NCI-H1092 treated with DMSO at 0.1 percent for 48 hours (cell line): Measurements from ENCODE around the gene SOAT2.
A peak's percentile ranks its signal among the peaks of the same experiment; 100 is the strongest.

Experiments used
- DNase-seq: peaks from one replicate; lab custom pipeline; 2025; lab: John Stamatoyannopoulos, UW

SOAT2 gene

DNA sequence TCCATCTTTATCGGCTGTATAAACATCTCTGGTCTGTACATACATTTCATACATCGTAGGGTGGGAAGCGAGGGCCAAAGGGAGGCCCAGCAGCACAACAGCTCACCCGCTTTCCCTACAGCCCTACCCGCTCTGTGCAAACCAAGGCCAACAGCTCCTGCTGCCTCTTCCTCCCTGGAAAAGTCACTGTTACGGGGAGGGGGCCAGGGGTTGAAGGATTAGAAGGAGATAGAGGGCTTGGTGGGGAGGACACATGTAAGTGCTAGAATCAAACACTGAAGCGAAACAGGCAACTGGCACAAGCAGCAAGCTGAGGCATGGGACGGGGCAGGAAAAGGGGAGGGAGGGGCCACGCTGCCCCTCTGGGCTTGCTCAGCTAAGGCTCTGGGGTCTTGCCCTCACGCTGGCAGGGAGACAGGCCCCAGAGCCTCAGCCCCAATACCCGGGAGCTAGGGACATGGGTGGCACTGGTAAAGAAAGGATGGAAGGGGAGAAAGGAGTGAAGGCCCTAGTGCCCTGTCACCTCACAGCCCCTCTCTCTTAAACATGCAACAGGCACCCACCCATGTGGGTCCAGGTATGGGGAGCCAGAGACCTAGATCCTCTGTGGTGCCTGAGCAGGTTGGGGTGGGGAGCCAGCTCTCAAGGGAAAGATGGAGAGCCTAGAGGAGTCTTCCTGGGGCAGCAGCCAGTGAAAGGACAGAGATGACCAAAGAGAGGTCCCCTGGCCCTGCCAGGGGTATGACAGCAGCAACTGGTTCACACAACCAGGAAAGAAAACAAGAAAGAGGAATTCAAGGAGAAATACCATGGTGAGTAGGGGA, 38.5 kb upstream of the SOAT2 start:
- DNase-seq: no peak

DNA sequence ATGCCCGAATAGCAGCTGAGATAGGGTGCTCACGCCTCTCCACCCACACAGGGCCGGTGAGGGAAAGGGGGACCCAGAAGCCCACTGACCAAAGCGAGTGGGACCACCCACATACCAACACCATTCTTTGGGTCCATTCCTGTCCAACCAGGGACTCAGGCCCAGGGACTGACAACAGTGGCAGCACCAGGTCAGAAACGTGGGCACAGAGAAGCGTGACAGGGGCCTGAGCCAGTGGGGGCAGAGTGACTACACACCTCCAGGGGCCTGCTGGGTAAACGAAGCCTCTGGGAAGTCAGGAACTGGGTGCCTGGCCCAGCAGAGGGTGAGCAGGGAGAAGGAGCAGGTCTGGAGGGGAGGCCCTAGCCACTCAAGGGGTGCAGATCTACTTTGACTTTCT, 37.8 kb upstream of the SOAT2 start:
- no peak for DNase-seq

DNA sequence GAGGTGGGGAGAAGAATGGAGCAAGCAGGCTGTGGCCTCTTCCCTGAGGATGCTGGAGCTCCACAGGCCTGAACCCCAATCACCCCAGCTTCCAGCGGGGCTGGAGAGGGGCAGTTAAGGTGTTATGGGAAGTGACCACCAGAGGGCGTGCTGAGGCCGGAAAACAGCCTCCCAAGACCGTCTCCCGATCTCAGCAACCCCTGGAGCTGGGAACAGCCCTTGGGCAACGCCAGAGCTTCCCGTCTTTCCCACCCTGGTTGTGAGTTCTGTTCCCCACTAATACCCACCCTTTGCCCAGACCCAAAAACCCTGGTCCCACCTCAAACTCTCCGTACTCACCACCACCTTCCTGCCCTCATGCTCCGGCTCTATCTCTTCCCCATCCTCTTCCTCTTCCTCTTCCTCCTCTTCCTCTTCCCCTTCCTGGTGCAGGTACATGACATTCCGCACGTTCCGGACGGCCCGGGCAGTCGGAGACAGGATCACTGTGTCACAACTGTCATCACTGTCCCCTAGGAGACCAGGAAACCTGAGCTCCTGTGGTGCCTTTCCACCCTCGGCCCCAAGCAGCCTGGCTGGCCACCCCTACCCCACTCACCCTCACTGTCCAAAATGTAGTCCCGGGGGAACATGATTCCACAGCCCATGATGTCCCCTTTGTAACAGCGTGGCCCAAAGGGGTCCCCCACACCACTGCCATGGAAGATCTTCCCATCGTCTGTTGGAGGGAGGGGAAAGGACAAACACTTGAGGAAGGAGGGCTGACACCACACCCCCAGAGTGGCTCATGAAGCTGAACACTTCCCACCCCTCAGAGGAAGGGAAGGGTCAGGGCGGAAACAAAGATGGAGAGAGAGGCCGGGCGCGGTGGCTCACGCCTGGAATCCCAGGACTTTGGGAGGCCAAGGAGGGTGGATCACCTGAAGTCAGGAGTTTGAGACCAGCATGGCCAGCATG, 37.0 kb upstream of the SOAT2 start:
- DNase-seq: peak; percentile 50

DNA sequence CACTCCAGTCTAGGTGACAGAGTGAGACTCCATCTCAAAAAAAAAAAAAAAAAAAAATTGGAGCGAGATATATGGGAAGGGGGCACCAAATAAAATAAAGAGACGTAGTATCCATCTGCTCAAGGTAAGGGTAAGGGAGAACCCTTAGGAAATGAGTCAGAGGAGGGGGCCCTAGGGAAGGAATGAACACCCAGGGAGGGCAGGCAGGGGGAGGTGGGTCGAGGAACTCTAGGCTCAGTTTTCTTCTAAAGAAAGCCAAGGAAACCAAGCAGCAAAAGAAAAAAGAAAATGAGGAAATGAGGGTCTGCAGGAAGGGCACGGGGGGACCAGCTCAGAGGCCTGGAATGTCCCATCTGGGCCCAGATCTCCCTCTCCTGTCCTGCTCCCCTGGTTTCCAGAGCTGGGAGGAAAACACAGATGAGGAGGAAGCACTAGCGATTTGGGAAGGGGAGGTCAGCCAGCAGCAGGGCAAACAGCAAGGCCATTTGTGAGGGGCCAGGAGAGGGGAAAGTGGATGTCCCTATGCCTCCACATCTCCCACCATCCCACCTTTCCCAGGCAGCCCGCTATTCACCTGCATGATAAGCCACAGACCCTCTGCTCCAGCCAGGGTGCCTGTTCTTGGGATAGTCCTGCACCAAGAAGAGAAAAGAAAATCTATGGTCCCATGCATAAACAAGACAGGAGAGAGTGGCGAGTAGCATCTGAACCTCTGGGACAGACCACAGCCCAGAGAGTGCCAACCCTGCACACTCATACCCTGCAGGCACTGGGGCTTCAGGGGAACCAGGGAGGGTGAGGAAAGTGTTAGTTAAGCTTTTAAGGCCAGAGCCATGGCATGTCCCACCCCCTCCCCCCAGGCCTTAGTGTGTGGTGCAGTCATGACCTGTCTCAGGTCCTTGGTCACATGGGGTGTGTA, 36.0 kb upstream of the SOAT2 start:
- no peak for DNase-seq

DNA sequence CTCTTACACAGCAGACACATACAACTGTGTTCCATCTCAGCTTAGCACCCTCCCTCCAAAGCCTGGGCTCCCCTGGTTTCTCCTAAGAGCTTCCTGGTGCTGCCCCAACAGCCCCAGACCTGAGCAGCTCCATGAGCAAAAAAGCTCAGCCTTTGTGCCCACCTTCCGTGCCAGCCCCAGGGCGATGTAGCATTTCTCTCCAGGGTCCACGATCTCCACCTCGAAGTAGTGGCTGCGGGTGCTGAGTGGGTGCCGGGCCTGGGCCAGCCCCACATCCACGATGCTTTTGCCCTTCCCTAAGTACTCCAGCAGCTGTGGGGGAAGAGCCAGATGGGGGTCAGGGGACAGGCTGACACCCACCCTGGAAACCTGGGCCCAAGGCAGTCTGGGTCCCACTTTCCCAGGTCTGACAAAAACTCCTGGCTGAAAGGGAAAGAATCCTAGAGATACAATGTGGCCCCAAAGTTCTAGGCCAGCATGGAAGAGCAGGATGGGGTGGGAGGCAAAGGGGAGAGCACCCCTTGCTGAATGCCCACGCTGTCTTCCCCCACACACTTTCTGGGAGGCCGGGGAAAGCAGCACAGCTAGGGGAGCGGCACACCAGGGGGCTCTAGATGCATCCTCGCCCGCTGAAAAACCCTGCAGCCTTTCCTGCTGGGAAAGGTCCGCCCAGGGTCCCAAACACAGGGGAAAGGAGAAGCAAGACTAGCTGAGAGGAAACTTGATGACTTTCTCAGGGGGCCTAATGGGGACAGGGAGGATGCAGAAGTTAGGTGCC, 35.1 kb upstream of the SOAT2 start:
- no peak for DNase-seq

DNA sequence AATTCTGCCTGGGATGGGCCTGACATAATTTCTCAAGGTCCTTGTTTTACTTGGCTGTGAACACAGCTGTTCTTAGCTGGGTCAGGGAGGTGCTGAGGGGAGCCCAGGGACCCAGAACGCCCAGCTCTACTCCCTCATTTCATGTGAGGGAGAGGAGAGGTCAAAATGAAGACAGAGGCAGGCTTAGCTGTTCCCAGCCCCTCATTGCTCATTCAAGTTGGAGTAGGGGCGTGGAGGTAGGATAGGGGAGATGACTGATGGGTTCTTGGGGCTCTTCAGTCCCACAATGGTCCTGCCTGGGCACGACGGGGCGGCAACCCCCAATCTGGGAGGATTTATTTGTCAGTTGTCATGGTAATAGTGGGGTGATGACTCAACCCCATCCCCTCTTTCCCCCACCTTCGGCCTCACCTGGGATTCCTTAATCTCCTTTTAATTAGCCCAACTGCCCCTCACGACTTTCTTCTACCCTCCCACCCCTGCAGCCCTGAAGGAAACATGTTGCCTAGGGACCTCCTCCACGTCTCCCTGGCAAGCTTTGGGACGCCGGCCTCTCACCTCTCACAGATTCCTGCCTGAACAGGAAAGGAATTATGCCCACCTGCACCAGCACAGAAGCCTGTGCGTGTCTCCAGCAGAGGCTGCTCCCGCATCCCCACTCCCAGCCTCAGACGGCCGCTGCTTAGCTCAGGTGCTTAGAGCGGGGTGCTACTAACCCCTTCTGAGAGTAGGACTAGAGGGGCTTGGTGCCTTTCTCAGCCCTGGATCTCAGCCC, 34.3 kb upstream of the SOAT2 start:
- no peak for DNase-seq

DNA sequence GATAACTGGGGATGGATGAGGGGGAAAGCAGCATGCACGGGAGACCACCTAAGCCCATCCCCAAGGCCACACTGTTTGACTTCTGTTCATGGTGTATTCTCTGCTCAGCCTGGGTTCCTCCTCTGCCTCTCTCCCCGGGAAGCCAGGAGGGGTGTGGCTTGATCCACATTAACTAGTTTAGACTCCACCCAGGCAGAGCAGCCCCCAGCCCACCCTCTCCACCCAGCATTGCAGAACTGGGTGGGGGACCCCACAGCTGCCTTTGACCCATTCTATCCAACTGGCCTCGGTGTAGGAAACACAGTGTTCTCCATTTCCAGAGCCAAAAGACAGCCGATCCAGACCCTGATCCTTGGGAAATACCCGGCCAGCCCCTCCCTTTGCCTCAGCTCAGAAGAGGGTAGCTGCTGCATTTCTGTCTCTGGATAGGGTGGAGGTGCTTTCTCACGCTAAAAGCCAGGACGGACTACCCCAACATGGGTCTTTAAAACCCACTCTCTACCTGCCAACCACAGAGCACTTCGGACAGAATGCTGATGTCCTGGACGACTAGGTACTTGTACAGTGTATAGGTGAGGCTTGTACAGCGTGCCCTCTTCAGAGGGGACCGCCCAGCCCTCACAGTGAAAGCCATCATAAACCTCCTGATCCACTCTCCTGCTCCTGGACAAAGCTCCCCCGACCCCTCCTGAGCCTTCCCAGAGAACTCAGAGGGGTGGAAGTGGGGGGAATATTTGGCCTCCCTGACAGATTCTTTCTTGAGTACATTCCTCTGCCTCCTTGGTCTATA, 33.5 kb upstream of the SOAT2 start:
- no peak for DNase-seq

DNA sequence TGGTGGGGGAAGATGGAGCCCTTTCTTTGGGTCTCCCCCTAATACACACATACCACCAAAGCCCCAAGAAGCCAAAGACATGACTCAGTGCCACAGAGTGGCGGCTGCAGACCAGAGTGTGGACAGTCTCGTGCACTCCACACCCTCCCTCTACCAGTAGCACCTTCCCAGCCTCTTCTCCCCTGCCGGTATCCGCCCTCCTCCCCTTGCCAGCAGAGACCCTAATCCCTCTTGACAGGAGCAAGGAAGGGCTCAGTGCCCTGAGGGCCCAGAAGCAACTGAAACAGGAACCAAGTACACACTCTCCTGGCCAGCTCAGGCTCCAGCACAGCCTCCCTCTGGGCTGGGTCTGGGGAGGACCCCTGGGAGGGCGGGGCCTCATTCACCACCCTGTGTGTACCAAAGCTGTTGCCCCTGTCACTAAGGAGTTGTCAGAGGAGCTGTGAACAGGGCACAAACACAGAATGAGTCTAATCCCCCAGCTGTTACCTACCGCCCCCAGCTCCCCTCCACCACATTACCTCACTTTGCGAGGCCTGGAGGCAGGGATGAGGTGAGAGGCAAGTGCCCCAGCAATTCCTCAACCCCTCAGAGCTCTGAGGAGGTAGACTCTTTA, 32.3 kb upstream of the SOAT2 start:
- no peak for DNase-seq

DNA sequence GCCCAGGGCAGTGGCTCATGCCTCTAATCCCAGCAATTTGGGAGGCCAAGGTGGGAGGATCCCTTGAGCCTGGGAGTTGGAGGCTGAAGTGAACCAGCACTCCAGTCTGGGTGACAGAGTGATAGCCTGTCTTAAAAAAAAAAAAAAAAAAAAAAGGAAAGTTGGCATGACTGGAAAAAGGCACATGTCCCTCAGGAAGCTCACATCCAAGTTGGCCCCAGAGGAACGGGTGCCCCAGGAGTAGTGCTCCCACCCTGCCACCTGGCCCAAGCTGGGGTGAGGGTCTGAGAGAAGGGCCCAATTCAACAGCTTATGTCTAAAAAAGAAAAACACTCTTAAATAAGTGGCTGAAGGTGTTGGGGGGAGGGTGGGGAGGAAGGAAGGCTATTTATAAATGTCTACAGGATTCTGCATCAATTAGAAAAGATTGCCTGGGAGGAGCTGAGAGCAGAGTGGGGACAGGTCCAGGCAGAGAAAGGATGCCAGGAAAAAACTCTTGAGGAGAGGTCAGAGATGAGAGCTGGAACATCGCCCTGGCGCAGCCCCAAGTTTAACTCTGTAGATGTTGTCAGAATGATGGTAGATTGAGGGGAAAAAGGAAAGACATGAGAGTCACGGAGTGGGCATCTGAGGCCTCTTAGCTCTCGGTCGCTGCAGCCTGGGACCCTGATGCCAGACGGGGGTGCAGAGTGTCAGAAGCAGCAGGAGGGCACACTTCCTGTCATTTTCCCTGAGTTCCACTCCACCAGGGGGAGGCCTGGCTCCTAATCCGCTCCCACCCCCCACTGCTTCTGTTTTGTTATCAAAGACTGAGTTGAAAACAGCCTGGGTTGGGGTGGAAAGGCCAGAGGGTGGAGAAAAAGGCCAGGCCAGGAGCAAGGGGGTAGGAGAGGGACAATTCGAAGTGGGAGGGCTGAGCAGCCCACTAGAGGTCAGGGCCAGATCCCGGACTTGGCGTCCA, 31.4 kb upstream of the SOAT2 start:
- peak; percentile 54 for DNase-seq

DNA sequence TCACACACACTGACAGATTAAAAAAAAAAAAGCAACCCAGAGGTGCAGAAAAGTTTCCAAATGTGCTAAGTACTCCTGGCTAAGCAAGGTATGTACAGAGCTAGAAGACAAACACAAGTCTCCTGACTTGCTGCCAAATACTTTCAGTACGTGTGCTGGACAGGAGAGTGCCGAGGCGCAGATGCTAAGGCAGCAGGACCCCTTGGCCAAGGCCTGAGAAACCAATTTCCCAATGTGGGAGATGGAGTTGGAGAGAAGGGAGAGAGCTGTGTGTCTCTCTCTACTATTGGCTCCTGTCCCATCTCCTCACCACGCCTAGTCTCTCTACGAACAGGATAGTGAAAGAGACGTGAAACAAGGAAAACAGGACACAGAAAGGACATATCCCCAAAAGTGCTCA, 29.4 kb upstream of the SOAT2 start:
- DNase-seq: no peak

DNA sequence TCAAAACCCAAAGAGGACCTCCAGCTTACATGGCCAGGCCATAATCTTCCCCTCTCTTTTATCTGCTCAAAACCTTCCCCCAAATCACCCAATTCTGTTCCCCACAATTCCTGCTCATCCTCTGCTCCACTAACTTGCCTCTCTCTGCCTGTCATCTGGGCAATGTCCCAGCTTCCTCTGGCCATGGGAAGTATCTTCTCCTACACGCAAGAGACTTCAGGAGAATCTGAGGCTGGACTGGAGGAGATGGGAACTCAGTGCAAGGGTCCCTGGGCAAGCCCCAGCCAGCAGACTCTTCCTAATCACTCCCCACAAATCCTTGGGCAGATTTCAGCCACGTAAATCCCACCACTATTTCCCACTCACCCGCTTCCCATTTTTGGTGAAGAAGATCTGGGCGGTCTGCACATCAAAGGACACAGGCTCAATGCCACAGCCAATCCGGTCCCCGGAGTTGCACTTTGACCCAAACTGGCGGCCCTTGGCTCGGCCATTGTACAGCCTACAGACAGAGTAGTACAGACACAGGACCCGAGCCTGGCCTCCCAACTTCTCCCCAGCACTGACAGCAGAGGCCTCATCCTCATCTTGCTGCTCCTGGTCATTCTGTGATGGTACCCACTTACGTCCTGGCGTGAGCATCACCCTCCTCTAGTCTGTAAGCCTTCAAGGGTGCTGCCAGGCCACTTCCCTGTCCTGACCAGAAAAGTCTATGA, 28.8 kb upstream of the SOAT2 start:
- DNase-seq: no peak

DNA sequence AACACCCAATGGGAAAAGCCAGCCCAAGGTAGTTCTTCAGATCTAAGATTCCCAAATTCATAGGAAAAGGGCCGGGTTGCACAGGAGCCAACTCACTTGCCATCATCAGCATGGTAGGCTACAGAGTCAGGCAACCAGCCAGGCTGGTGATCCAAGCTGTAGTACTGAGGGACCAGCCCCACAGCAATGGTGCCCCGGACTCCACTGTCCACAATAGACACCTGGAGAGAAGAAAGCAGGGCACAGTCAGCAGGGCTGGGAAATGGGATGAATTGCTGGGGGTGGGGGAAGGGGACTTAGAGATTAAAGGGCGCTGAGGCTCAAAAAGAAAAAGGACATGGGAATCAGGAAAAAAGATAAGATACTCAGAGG, 28.3 kb upstream of the SOAT2 start:
- DNase-seq: no peak

DNA sequence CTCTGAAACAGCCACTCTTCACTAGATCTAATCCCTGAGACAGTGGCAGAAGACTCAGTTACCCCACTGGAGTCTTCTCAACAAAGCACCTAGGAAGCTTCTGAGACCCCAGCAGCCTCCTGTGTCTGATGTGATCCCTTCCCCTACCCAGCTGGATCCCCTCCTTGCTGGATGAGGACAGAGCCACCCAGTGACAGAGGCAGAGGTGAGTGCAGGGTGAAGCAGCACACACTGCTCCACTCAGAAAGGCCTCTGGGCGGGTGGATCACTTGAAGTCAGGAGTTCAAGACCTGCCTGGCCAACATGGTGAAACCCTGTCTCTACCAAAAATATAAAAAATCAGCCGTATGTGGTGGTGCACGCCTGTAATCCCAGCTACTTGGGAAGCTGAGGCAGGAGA, 26.8 kb upstream of the SOAT2 start:
- no peak for DNase-seq

DNA sequence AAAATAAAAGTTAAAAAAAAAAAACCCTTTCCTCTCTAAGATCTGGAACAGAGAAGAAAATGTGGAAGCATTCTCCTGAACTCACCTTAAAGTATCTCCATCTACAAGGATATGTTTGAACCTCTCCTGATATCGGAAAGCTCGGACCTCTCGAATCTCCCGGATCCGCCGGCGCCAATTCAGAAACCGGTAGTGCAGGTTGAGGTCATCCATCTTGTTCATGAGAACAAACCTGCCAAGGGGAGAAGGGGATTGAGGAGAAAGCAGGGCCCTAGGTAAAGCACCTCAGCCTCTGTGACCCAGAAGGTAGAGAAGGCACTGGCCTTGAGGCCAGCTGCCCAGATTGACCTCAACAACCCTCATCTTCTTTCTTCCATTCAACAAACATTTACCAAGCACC, 26.3 kb upstream of the SOAT2 start:
- no peak for DNase-seq

DNA sequence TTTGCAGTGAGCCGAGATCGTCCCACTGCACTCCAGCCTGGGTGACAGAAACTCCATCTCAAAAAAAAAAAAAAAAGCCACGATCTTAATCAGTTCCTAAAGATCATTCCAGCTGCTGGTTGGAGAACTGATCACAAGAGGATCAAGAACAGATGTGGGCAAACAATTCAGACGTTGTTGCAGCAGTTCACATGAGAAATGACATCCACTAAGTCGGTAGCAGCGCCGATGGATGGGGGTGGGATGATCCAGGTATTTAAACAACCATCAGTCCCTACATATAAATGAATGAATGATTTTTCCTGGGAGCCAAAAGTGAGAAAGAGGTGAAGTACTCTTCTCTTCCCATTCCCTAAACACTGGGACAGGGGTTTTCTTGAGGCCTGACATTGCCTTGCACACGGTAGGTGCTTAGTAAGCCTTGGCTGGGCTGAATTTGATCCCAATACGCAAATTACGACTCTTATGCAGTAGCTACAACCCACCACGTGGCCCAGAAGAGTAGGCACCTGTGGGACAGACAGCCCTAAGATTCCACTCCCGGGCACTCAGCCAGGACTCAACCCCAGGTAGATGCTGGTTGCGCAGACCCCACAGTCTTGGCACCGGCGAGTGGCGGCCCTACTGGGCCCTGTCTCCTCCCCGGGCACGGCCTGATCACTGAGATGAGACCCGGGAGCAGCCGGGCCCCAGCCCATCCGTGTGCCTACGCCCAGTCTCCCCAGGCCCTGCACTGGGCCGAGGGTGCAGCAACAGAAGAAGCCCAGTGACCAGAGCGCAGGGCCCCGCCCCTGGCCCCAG, 24.7 kb upstream of the SOAT2 start:
- no peak for DNase-seq
